Amniotic epithelial cell (primary cell): ENCODE data around the gene FAM3A.
A peak's percentile ranks its signal among the peaks of the same experiment; 100 is the strongest.

Experiments used
- DNase-seq: peaks from one replicate; pipeline ENCODE4 v3.0.0-alpha.2; 2010; ENCODE audit warnings: low read depth

The FAM3A gene

DNA sequence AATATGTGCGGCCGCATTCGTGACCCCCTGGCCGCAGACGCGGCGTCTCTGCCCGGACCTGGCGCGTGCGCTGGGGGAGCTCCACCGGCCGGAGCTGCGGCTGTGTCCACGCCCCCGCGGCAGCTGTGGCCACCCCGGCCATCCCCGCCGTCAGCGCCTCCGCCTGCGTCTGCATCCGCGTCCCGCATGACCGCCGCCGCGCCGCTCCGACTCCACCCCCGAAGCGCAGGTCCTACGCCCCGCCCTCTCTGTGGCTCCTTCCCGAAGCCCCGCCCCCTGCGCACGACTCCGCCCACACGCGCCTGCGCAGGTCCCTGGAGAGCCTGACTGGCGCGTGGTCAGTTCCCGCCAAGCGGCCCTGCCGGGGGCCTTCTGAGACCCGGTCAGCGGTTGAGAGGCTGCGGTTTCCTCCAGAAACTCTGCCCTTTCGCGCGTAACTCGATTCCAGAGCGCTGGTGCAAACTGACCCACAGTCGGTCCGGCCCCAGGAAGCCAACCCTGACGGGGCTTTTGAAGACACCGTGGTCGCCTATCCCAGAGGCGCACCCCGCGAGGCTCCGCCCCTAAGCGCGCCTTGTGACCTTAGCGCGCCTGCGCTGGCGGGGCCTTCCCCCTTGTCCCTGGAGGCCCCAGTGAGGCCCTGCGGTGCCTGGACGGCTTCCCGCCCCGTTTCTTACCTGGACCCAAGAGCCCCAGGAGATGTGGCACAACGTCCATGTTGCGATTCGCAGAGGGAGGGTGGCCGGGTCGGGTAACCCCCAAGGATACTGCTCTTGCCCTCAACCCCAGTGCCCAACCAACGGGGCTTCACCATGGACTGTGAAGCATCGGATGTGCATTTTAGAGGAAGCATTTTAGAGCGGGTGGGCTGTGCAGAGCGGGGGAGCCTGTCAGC is 37.1 kb downstream of the FAM3A start, which contains the start of gene LAGE3:
Gene LAGE3 (minus strand): TSS at position 554 of the 895 bp plus-strand sequence. CDS start 366 bp downstream, at position 188.
- DNase-seq: peak; percentile 80

- DNase-seq: no peak
Measured at GRCh38 chrX:154477891-154478477, 38.0 kb downstream of the FAM3A start.

- DNase-seq: no peak
Measured at GRCh38 chrX:154476821-154477220, 39.2 kb downstream of the FAM3A start.

GRCh38 chrX:154473683-154474082 is 42.3 kb downstream of the FAM3A start:
- DNase-seq: no peak

DNA sequence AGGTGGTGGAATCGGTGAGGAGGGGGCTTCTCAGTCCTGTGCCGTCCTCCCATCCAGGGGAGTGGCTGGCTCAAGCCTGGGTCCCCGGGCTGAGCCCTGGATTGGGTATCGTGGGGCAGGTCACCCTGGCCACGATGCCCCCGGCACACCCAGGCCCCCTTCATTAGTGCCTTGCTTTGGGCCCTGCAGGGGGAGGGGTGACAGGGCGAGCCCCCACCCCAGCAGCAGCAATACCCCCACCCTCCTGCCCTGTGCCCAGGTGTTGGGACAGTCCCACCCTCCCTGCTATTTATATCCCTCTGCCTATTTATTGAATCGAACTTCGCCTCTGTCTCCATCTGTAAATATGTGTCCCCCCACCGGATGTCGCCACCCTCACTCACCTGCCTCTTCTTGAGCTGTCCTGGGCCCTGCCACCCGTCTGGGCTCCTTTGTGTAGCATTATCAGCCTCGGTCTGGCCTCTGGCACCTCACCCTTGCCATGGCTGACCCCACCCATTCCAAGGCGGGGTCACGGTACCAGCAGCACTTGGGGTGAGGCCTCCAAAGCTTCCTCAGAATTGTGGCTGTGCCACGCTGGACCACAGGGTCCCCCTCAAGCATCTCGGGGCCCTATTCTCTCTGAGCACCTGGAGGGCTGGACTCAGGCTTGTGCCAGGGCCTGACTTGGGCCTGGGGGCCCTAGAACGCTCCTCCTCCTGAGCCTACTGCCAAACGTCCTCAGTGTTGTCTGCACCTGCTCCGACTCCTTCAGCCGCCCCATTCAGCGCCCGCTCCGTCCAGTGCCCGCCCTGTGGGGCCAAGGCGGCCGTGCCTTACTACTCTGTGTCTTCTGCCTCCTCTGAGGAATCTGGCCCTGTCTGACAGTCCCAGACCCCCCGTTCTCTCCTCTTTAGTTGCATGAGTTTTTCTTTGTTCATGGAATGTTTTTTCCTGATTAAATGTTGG is 43.1 kb downstream of the FAM3A start:
- no peak for DNase-seq

- DNase-seq: no peak
Measured at GRCh38 chrX:154471839-154472684, 44.0 kb downstream of the FAM3A start.

DNA sequence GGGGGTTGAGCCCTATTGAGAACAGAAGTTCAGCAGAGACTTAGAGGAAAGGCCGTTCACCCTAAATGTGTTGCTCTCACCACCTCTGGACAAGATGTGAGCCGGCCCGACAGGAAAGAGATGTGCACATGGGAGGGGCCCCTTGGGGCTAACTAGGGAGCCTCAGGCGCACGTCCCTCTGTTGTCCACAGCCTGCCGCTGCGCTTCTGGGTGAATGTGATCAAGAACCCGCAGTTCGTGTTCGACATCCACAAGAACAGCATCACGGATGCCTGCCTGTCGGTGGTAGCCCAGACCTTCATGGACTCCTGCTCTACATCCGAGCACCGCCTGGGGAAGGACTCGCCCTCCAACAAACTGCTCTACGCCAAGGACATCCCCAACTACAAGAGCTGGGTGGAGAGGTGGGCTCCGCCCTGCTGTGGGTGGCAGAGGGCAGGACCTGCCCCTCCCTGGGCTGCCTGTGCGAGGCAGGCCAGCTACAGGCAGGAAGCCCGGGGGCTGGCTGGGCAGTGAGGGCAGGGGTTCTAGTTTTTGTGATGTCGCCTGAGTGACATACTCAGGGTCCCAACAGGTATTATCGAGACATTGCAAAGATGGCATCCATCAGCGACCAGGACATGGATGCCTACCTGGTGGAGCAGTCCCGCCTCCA is 45.0 kb downstream of the FAM3A start:
- no peak for DNase-seq

GRCh38 chrX:154470434-154470833 is 45.6 kb downstream of the FAM3A start:
- DNase-seq: no peak

DNA sequence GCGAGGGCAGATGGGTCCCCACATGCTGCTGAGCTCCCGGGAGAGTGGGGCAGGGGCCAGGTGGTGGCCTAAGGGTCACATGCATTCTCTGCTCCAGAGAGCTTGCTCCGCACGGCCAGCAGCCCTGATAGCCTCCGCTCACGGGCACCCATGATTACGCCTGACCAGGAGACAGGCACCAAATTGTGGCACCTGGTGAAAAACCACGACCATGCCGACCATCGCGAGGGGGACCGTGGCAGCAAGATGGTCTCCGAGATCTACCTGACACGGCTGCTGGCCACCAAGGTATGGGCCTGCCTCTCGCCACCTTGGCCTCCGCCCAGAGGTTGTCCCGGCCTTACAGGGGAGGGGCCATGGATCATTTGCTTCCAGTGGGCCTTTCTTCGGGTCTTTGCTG is 46.2 kb downstream of the FAM3A start:
- DNase-seq: no peak

GRCh38 chrX:154469114-154469513 is 46.9 kb downstream of the FAM3A start:
- DNase-seq: no peak

GRCh38 chrX:154468217-154468616 is 47.8 kb downstream of the FAM3A start:
- no peak for DNase-seq

GRCh38 chrX:154467556-154467955 is 48.5 kb downstream of the FAM3A start:
- DNase-seq: no peak

DNA sequence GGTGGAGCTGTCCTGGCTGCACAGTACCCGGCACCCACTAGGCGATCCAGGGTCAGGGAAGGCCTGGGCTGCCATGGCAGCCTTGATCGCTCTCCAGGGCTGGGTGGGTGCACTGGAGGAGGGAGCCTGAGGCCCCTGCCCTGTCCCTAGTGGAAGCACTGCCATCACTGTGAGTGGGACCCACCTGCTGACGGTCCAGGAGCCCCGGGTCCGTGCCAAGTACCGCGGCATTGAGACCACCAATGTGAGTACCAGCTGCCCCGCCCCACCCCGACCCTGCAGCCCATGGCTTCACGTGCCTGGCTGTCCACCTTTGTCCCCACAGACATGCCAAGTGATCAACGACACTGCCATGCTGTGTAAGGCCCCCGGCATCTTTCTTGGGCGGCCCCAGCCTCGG is 49.1 kb downstream of the FAM3A start:
- DNase-seq: no peak

DNA sequence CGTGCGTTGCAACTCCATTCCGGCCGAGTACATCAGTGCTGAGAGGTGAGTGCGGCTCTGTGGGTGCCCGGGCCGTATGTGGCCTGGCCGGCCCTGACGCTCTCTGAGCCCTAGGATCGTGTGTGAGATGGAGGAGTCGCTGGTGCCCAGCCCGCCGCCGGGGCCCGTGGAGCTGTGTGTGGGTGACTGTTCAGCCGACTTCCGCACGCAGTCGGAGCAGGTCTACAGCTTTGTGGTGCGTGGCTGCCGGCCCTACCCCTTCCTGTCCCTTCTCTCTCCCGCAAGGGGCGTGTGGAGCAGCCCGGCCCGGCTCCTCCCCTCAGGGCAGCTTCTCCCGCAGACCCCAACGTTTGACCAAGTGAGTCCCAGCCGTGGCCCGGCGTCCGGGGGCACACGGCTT is 50.0 kb downstream of the FAM3A start:
- DNase-seq: no peak

DNA sequence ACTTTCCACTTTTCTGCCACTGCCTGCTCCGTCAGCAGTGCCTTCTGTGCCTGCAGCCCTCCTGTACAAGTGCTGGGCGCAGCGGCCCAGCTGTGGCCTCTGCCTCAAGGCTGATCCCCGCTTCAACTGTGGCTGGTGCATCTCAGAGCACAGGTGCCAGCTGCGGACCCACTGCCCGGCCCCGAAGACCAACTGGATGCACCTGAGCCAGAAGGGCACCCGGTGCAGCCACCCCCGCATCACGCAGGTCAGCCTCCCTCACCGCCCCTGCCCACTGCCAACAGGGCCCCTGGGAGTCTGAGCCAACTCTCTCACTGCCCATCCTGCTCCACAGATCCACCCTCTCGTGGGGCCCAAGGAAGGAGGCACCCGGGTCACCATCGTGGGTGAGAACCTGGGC is 50.4 kb downstream of the FAM3A start:
- DNase-seq: no peak

DNA sequence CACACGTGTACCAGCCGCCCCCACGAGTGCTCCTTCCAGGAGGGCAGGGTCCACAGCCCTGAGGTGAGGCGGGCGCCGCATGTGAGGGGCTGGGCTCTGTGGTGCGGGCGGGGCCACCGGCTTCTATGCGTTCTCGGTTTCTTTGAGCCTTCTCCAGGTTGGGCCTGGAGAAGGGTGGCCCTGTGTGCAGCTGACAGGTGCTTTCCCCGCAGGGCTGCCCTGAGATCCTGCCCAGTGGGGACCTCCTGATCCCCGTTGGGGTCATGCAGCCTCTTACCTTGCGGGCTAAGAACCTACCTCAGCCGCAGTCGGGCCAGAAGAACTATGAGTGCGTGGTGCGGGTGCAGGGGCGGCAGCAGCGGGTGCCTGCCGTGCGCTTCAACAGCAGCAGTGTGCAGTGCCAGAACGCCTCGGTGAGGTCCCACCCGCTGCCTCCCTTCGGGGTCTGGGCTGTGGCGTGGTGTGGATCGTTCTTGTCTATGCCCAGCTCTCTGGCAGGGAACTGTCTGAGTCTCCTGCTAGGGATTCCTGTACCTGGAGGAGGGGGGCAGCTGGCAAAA is 51.1 kb downstream of the FAM3A start:
- DNase-seq: no peak

GRCh38 chrX:154463611-154464220 is 52.3 kb downstream of the FAM3A start:
- DNase-seq: no peak

- DNase-seq: no peak
Measured at GRCh38 chrX:154462396-154462795, 53.6 kb downstream of the FAM3A start.

DNA sequence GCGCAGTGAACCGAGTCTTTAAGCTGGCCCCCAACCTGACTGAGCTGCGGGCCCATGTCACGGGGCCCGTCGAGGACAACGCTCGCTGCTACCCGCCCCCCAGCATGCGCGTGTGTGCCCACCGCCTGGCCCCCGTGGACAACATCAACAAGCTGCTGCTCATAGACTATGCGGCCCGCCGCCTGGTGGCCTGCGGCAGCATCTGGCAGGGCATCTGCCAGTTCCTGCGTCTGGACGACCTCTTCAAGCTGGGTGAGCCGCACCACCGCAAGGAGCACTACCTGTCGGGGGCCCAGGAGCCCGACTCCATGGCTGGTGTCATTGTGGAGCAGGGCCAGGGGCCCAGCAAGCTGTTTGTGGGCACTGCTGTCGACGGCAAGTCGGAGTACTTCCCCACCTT is 55.7 kb downstream of the FAM3A start:
- DNase-seq: no peak

GRCh38 chrX:154459832-154460231 is 56.2 kb downstream of the FAM3A start:
- DNase-seq: no peak
